ENCODE measurements around the gene ALS2.

Gene ALS2

GRCh38 chr2:201751566-201751965, 29.2 kb downstream of the ALS2 start:
- DNase-seq, result no peak

DNA sequence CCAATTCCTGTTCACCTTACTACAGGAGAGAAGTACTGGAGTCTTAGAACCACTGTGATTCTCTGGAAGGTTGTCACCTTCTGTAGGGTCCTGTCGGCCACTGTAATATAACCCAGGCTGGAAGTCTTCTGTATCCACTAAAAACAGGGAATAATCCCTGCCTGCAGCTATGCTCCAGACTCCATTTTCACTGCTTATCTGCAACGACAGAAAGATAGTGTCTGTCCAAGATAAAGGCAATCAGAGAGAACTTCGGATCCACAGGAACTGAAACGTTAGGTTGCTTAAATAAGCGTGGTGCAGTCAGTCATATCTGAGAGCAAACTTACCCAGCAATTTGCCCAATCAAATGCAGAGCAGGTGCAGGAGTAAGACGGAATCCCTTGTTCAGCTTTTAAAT, 34.2 kb downstream of the ALS2 start:
- no peak for DNase-seq

- no peak for DNase-seq
Measured at GRCh38 chr2:201735486-201735885, 45.2 kb downstream of the ALS2 start.

DNA sequence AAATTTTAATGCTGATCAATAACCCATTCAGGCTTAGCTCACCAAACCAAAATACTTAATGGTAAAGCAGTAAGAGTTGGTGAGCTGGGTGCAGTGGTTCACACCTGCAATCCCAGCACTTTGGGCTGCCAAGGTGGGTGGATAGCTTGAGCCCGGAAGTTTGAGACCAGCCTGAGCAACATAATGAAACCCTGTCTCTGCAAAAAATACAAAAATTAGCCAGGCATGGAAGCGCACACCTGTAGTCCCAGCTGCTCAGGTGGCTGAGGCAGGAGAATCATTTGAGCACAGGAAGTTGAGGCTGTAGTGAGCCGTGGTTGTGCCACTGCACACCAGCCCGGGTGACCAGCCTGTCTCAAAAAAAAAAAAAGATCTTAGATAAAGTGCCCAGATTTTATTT, 46.6 kb downstream of the ALS2 start:
- DNase-seq, result no peak

DNA sequence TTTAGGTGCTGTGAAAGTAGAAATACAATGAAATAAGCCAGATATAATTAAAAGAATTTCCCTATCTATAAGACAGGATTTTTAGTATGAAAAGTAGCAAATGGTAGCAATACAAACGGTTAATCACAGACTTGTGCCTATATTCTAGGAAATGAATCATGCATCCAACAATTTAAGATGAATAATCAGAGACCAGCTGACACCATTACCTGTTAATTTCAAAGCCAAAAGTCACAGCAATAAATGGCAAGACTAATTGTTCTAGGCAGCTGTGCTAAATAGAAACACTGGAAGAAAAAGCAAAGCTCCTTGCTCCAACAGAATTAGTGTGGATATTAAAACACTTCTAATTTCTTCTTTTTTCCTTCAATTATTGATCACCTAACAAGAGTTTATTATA, 47.2 kb downstream of the ALS2 start:
- no peak for DNase-seq

DNA sequence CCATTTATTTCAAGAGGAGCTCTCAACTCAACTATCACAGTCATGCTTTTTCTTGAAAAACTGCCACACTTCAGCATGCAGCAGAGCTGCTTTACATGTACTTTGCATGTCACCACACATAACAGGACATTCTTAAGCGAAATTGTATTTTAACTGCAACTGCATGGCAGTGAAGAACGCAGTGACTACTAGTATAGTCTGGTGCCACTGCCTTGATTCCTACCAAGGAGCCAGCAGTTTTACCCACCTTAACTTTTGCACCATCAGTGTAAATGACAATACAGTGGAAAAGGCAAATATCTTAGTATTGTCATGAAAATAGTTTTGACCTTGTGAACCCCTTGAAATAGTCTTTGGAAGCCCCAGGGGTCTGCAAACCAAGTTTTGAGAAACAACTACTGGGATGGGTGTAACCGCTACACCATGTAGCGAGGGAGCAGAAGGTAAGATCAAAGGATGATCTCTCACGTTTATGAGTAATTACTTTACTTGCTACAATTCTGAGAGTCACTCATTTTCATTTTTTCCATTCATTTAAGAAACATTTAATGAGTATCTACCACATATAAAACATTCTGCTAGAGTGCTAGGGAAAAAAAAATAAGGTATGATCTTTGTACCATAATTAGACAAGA, 50.0 kb downstream of the ALS2 start:
- DNase-seq, result no peak

- no peak for DNase-seq
Measured at GRCh38 chr2:201715459-201715858, 65.3 kb downstream of the ALS2 start.

GRCh38 chr2:201712726-201713125, 68.0 kb downstream of the ALS2 start:
- no peak for DNase-seq

- no peak for DNase-seq
Measured at GRCh38 chr2:201709747-201710146, 71.0 kb downstream of the ALS2 start.

- no peak for DNase-seq
Measured at GRCh38 chr2:201709049-201709448, 71.7 kb downstream of the ALS2 start.

- DNase-seq, result no peak
Measured at GRCh38 chr2:201707753-201708152, 73.0 kb downstream of the ALS2 start.

GRCh38 chr2:201707142-201707541, 73.6 kb downstream of the ALS2 start:
- DNase-seq, result no peak

- DNase-seq, result no peak
Measured at GRCh38 chr2:201704536-201704935, 76.2 kb downstream of the ALS2 start.

DNA sequence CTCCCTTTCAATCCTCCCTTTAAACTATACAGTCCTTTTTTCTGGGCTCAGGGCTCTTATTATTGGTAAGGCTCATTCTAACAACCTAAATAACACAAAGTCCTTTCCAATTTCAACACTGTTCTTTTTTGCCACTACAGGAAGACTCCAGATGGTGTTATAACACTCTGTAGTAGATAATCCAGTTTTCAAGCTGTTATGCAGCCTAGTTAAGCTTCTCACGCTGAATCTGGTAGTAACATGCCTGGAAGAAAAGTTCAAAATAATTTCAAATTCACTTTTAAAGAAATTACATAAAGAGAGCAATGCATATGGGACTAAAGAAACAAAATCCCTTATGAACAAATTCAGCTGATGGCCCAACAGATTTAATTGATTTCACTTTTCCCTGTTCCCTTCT, 79.1 kb downstream of the ALS2 start:
- DNase-seq, result no peak

- DNase-seq, result no peak
Measured at GRCh38 chr2:201699416-201699815, 81.3 kb downstream of the ALS2 start.

DNA sequence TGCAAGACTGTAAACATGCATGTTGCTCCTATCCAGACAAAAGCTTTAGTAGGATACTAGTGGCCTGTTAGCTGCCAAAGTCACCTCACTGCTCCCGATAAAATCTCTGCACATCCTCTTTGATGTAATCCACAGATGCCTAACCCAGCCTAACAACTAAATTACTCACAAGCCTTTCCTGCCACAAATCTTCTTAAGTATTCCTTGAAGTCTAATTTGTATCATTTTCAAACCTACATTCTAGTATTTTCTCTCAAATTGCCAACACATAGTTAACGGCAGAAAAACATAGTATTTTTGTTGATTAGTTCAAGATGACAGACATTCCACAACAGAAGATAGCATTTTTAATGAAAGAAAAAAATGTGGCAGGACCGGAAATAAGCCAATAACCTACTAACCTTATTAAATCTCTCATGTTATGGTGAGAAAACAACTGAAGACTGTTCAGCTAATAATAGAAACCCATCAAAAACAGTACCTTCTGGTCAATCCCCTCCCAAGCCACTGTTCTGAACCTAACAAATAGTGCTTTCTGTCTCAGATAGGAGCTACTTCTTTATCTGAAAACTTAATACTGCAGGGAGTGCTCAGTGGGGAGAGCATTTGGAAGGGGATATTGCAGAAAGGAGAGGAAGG, 82.0 kb downstream of the ALS2 start, which contains the start of gene MPP4:
TSS of gene MPP4 (minus strand) at position 57 of the 639 bp plus-strand sequence. CDS start 4,690 bp downstream, outside the sequence.
- DNase-seq, result no peak

DNA sequence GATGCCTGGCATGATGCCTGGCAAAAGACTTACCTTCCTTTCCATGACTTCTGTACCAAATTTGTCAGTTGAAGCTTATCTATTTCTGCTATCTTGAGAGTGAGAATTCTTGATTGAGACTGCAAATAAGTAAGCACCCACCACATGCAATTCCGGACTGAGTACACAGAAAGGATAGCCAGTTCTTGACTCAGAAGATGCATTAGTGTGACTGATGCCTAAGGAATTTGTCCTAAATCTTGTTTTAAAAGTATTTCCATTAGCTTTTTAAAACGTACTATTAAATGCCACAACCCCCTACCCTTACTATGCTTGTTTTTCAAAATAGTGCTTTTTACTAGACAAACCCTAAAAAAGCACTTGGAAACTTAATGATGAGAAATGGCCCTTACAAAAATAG, 82.8 kb downstream of the ALS2 start:
- DNase-seq, result no peak

DNA sequence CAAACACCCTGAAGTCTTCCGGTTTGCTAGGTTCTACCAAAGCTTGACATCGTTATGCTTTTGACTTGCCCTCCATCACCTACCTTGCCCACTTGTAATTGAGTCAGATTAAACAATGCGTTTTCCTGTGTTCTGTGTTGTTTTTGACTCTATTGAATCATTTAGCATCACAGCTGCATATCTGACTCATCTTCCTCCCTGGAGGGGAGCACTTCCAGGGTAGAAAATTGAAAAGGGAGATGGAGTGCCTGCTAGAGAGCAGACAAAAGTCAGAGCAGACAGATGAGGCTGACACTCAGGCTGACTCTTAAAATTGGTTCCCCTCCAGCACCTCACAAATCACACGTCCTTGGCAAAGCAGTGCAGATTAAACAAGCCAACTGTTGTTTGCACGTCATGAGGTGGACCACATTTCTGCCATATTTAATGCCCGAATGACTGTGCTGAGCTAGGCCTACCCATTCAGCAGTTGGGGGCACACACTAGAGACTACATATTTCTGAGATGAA, 84.5 kb downstream of the ALS2 start:
- DNase-seq, result no peak

GRCh38 chr2:201685156-201685555, 95.6 kb downstream of the ALS2 start:
- no peak for DNase-seq

DNA sequence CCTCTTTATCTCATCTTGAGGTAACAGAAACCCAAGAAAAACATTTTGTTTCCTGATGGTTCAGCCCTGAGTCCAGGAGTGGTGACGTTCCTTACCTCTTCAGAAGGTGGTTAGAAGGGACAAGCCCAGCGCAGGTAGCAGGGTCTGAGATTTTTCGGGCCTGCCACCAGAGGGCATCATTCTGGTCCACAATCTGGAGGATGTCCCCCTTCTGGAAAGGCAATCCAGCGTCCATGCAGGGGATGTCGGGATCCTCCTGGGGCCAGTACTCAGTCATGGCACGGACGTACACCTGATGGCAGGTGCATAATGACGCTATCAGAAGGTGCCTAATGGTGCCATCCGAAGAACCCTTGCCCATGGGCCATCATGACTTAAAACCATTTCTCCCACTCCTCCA, 100.0 kb downstream of the ALS2 start:
- peak; percentile 16 for DNase-seq

GRCh38 chr2:201678401-201678800, 102.3 kb downstream of the ALS2 start:
- DNase-seq, result no peak

- DNase-seq, result no peak
Measured at GRCh38 chr2:201675454-201675853, 105.3 kb downstream of the ALS2 start.

DNA sequence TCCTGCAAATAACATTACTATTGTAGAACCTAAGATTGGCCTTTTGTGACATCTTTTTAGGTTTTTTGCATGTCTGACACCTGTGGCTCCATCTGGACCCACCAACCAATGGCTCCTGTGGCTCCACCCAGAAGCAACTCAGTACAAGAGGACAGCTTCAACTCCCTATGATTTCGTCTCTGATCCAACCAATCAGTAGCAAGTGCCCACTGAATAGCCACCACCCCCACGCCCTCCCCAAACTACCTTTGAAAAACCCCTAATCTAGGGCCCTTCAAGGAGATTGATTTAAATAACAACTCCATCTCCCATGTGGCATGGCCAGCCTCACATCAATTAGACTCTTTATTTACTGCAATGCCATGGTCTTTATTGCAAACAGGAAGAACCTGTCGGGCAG, 105.9 kb downstream of the ALS2 start:
- DNase-seq, result no peak

- no peak for DNase-seq
Measured at GRCh38 chr2:201674298-201674697, 106.4 kb downstream of the ALS2 start.

GRCh38 chr2:201673546-201673945, 107.2 kb downstream of the ALS2 start:
- DNase-seq, result no peak

Measured in CD4-positive, alpha-beta T cell treated with Interleukin-6 for 4 hours (primary cell).